HFF-Myc (cell line): Measurements from ENCODE around the gene PIWIL4.

Experiments
- DNase-seq: peaks from one replicate; pipeline ENCODE4 v3.0.0-alpha.2; 2011; ENCODE audit warnings: low read depth; ENCODE audit errors: extremely low read depth
- H3K4me3 ChIP-seq: replicated peaks from 2 replicates; pipeline ENCODE4 v1.5.1; 2011; ENCODE audit warnings: low read depth, mild to moderate bottlenecking, control low read depth, low read length
- TF ChIP-seq, protein P1 (sequence below): IDR thresholded peaks from 2 replicates; pipeline ENCODE4 v1.5.1; 2012; ENCODE audit warnings: mild to moderate bottlenecking, low read depth, low read length, control low read depth; ENCODE audit errors: missing control alignments

Gene PIWIL4

GRCh38 chr11:94558468-94558867, 8.7 kb upstream of the PIWIL4 start:
- TF ChIP-seq, protein P1, sequence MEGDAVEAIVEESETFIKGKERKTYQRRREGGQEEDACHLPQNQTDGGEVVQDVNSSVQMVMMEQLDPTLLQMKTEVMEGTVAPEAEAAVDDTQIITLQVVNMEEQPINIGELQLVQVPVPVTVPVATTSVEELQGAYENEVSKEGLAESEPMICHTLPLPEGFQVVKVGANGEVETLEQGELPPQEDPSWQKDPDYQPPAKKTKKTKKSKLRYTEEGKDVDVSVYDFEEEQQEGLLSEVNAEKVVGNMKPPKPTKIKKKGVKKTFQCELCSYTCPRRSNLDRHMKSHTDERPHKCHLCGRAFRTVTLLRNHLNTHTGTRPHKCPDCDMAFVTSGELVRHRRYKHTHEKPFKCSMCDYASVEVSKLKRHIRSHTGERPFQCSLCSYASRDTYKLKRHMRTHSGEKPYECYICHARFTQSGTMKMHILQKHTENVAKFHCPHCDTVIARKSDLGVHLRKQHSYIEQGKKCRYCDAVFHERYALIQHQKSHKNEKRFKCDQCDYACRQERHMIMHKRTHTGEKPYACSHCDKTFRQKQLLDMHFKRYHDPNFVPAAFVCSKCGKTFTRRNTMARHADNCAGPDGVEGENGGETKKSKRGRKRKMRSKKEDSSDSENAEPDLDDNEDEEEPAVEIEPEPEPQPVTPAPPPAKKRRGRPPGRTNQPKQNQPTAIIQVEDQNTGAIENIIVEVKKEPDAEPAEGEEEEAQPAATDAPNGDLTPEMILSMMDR = no peak
- no peak for DNase-seq
- no peak overlapping the region for H3K4me3 ChIP-seq

DNA sequence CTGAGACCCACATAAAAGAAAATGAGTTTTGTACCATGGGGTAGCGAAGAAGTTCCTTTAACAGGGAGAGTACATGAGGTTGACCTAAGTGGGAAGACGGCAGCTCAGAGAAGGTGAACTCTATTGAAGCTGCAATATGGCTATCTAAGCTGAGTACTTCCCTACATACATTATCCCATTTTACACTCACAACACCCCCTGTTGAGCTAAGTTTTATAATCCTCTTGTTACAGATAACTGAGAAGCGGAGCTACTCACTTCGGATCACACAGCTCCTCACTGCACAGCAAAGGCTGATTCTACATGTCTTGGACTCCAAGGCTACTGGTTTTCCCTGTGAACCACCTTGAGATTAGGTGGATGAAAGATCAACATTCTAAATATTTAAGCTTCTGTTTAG, 8.2 kb upstream of the PIWIL4 start:
- H3K4me3 ChIP-seq = no peak overlapping the region
- DNase-seq = no peak
- TF ChIP-seq, protein P1 = no peak

GRCh38 chr11:94559361-94559760, 7.8 kb upstream of the PIWIL4 start:
- no peak for DNase-seq
- TF ChIP-seq, protein P1 = no peak
- H3K4me3 ChIP-seq = no peak overlapping the region

DNA sequence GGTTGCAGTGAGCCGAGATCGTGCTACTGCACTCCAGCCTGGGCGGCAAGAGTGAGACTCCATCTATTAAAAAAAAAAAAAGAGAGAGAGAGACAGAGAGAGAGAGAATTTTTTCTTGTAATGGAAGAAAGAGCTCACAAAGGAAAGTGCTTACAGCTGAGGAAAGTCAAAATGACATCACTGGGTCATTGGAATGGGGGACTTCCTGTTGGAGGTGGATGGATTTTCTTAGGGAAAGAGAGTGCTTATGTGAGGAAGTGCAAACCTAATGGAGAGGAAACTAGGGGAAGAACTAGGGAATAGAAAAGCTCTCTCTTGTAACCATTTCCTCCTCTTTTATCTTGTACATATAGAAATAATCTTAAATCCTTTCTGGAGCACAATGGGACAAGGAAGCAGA, 6.3 kb upstream of the PIWIL4 start:
- DNase-seq = no peak
- TF ChIP-seq, protein P1 = no peak
- H3K4me3 ChIP-seq = no peak overlapping the region

- peak; percentile 26 for DNase-seq
- H3K4me3 ChIP-seq = no peak overlapping the region
- TF ChIP-seq, protein P1 = peak; percentile 38
These were observed 3.9 kb upstream of the PIWIL4 start for GRCh38 chr11:94563176-94563847.

DNA sequence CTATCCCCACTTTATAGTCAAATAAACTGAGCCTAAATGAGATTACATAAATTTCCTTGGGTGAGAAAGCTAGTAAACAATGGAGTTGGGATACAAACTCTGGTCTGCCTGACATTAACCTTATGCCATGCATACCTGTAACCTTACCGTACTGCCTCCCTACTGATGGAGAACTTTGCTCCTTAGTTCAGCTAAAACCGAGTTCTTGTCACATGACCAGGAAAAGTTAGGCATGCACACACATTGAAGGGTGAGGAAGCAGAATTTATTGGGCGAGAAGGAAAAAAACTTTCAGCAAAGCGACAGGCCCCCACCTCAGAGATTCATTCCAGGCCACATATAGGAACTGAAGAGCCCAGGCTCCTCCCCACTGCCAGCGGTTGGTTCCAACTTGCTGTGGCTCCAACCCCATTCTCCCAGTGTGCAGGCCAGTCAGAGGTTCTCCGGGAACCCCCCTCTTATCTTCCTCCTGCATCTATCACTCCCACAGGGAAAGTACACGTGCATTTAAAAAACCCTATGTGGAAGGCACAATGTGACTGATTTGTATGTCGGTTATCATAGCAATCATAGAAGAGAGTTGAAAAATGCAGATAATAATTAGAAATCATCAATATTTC, 3.2 kb upstream of the PIWIL4 start:
- TF ChIP-seq, protein P1 = no peak
- DNase-seq = no peak
- H3K4me3 ChIP-seq = no peak overlapping the region

DNA sequence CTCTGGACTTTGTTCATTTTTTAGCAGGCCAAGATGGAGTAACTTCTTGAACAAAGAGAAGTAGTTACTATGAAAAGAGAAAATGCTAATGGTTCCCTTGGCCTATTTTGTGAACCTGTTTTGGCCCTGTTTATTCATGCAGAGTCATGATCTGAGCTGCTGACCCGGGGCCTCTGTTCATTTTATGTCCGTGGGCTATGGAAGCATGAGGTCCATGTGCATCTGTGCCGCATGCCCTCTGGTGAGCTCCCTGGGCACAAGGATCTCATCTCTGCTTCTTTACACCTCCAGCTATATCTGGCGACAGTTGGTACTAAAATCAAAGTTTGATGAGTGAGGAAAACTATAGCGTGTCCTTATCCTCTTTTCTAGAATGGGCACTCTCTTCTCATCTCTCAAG, 1.0 kb downstream of the PIWIL4 start:
- TF ChIP-seq, protein P1 = no peak
- no peak overlapping the region for H3K4me3 ChIP-seq
- DNase-seq = no peak
